GM13977 (cell line): ENCODE results near the gene SNTG2.

ENCODE experiments used
- DNase-seq: peaks from one replicate; pipeline ENCODE4 v3.0.0; 2012; ENCODE audit warnings: low spot score
- in situ Hi-C: fragments of 300-500 bp; cut with MboI; formaldehyde crosslinking; loops from one replicate; pipeline ENCODE4 v1.12.0; 2022; ENCODE audit warnings: low sequenced_read_pairs, low pct_unique_long_range_greater_than_20kb, mixed read lengths, inconsistent platforms; ENCODE audit not compliant: unreplicated experiment
- TF ChIP-seq, protein P1 (sequence below): IDR thresholded peaks from 2 replicates; pipeline ENCODE4 v1.5.1; 2012; ENCODE audit warnings: mild to moderate bottlenecking, control low read depth; ENCODE audit not compliant: insufficient read depth; ENCODE audit errors: extremely low read depth, missing control alignments

Gene SNTG2

DNA sequence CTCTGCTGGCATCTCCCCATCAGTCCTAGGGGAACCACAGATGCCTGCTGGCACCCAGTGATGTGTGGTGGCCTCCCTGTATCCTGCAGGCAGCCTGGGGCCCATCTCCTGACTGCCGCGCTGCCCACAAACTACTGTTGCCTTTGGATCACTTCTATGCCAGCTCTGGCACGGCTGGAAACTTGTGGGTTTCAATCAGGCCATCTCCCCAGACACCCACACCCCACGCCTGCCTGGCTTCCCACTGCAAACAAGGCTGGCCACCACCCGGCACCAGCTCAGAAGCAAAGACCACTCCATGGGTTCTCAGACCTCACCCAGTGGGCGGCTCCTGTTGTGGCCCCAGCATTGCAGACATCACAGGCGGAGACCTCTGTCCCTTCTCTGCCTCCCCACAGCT lies 447.5 kb downstream of the SNTG2 start:
- in situ Hi-C loops, result no loop called here
- TF ChIP-seq, protein P1, sequence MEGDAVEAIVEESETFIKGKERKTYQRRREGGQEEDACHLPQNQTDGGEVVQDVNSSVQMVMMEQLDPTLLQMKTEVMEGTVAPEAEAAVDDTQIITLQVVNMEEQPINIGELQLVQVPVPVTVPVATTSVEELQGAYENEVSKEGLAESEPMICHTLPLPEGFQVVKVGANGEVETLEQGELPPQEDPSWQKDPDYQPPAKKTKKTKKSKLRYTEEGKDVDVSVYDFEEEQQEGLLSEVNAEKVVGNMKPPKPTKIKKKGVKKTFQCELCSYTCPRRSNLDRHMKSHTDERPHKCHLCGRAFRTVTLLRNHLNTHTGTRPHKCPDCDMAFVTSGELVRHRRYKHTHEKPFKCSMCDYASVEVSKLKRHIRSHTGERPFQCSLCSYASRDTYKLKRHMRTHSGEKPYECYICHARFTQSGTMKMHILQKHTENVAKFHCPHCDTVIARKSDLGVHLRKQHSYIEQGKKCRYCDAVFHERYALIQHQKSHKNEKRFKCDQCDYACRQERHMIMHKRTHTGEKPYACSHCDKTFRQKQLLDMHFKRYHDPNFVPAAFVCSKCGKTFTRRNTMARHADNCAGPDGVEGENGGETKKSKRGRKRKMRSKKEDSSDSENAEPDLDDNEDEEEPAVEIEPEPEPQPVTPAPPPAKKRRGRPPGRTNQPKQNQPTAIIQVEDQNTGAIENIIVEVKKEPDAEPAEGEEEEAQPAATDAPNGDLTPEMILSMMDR, result no peak
- DNase-seq, result no peak

DNA sequence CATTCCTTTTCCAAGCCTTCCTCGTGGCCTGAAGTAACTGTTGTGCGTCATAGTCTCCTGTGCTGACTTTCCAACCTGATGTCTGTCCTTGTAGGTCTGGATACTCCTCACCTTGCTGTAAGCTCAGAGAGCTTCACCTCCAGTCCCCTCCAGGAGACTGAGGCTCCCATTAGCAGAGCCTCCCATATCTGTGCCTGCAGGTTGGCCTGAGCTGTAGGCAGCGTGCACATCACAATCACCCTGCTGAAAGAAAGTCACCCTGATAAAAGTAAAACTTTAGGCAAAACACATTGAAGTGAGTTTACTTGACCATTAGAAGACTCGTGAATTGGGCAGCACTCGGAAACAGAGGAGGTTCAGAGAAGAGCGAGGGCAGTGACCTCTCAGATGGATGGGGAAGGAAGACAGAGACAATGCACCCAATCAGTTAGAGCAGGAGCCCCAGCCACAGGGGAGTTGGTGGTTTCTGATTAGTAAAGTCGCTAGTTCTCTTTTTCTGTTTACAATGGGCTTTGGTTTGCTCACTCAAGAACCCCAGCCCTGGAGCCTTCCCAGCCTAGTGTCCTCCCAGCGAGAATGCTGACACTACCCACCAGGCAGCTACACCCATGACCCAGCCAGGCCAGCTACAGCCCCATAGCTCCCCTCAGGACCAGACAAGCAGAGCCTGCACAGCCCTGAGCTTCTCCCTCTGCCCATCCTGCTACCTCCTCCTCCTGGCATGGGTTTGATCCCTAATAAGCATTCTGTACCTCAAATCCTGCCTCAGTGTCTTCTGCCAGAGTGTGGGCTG lies 450.5 kb downstream of the SNTG2 start:
- in situ Hi-C loops, result no loop called here
- DNase-seq, result no peak
- TF ChIP-seq, protein P1, result no peak

DNA sequence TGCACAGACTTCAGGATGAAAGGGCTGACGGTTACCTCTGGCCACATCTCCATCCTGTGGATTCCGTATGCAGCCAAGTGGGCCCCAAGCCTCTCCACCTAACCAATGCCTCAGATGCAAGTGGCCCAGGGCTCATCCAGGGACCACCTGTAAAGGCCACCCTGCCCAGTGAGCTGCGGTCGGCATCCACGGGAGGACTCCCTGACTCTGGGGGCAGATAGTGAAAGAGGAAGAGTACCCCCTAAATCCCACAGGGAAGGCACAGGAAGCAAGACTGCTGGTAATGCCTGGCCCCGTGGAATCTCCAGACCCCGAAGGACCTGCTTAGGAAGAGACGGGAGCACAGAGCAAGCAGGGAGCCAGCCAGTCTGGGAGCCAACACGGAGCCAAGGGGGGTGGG lies 451.4 kb downstream of the SNTG2 start:
- no peak for DNase-seq
- in situ Hi-C loops, result no loop called here
- TF ChIP-seq, protein P1, result no peak

DNA sequence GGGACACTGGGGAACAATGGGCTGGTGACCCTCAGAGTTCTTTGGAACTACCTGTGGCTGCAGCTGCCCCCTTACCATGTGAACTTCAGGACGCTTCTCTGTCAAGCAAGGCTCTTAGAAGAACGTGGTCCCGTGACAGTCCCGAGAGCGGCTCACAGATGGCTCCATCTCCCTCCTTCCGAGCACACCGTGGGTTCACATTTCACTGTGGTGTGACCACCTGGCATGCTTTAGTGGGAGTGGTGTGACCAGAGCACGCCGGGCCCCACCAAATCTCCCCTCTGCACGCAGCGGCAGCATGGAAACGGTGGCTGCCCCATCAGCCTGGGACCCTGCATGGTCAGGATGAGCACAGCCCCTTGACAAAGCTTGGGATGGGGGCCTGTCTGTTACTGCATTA lies 452.9 kb downstream of the SNTG2 start:
- in situ Hi-C loops, result no loop called here

DNA sequence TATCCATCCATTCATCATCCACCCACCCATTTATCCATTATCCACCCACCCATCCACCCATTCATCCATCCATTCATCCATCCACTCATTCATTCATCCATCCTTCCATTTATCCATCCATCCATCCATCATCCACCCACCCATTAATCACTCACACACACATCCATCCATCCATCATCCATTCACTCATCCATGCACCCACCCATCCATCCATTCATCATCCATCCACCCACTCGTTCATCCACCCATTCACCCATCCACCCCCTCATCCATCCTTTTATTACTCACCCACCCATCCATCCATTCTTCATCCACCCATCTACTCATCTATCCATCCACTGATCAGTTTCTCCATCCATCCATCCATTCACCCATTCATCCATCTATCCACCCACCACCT lies 454.5 kb downstream of the SNTG2 start:
- DNase-seq, result no peak
- in situ Hi-C loops, result no loop called here
- TF ChIP-seq, protein P1, result no peak

More for the DNA sequence above, 452.9 kb downstream of the SNTG2 start:
- DNase-seq, result no peak
- TF ChIP-seq, protein P1, result no peak

DNA sequence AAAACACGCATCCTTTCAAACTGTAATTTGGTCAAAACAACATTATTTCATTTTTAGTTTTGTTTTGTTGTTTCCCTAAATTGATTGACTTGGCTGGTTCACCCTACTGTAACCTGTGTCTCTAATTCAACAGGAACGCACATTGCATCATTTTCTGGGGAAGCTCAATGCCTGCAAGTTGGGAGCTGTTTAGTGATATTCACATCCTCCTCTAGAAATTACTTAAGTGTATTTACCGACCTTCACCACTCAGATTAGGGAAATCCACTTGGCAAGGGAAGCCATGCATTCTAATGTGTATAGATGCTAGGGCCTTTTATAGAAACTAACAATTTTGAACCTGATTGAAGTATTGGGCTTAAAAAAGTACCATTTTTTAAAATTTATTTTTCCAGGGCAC lies 455.3 kb downstream of the SNTG2 start:
- in situ Hi-C loops, result no loop called here
- DNase-seq, result no peak

More for the DNA sequence above, 455.3 kb downstream of the SNTG2 start:
- TF ChIP-seq, protein P1, result no peak
